GM23248 (cell line): ENCODE data around the gene CRB2. TPM values are rescaled to one million over a fixed set of nuclear protein-coding genes. Genes with fewer than 3 reads are reported as not detected.

Experiments
- DNase-seq: peaks from one replicate; pipeline ENCODE4 v3.0.0-alpha.2; 2015
- H2AFZ ChIP-seq: fragments of 200-600 bp; sonication (generic); 2 replicates; pipeline ENCODE4 v1.6.1; 2016; ENCODE audit warnings: antibody characterized with exemption
- H3F3A ChIP-seq: fragments of 200-600 bp; sonication (generic); 2 replicates; pipeline ENCODE4 v1.6.1; 2016; ENCODE audit warnings: mild to moderate bottlenecking, antibody characterized with exemption, mixed run types; ENCODE audit not compliant: insufficient read depth
- H3K27ac ChIP-seq: fragments of 200-600 bp; sonication (generic); 2 replicates; pipeline ENCODE4 v1.5.1; 2016; ENCODE audit warnings: mild to moderate bottlenecking
- H3K27me3 ChIP-seq: fragments of 200-600 bp; sonication (generic); replicated peaks from 2 replicates; pipeline ENCODE4 v1.6.1; 2016; ENCODE audit warnings: mild to moderate bottlenecking; ENCODE audit not compliant: insufficient read depth
- H3K36me3 ChIP-seq: fragments of 200-600 bp; sonication (generic); 2 replicates; pipeline ENCODE4 v1.6.1; 2016; ENCODE audit warnings: low read depth, mild to moderate bottlenecking
- H3K4me1 ChIP-seq: fragments of 200-600 bp; sonication (generic); 2 replicates; pipeline ENCODE4 v1.6.1; 2016; ENCODE audit warnings: mild to moderate bottlenecking; ENCODE audit not compliant: insufficient read depth
- H3K4me2 ChIP-seq: fragments of 200-600 bp; sonication (generic); one replicate; pipeline ENCODE4 v1.6.1; 2016; ENCODE audit warnings: mild to moderate bottlenecking; ENCODE audit not compliant: unreplicated experiment
- H3K4me3 ChIP-seq: fragments of 200-600 bp; sonication (generic); 2 replicates; pipeline ENCODE4 v1.5.1; 2016; ENCODE audit warnings: mild to moderate bottlenecking
- H3K79me2 ChIP-seq: fragments of 200-600 bp; sonication (generic); 2 replicates; pipeline ENCODE4 v1.6.1; 2016; ENCODE audit warnings: mild to moderate bottlenecking; ENCODE audit not compliant: insufficient read depth
- H3K9ac ChIP-seq: fragments of 200-600 bp; sonication (generic); 2 replicates; pipeline ENCODE4 v1.6.1; 2016; ENCODE audit warnings: mild to moderate bottlenecking
- H3K9me2 ChIP-seq: fragments of 200-600 bp; sonication (generic); 2 replicates; pipeline ENCODE4 v1.6.1; 2016; ENCODE audit warnings: mixed run types, mild to moderate bottlenecking, moderate library complexity; ENCODE audit not compliant: insufficient read depth
- H3K9me3 ChIP-seq: fragments of 200-600 bp; sonication (generic); one replicate; pipeline ENCODE4 v1.6.1; 2017; ENCODE audit warnings: low read depth
- H4K20me1 ChIP-seq: fragments of 200-600 bp; sonication (generic); 2 replicates; pipeline ENCODE4 v1.6.0; 2016; ENCODE audit not compliant: insufficient read depth
- EZH2 ChIP-seq: fragments of 200-600 bp; sonication (generic); IDR thresholded peaks from 2 replicates; pipeline ENCODE4 v1.6.1; 2018; ENCODE audit warnings: antibody characterized with exemption, mild to moderate bottlenecking; ENCODE audit not compliant: insufficient read depth, poor library complexity, severe bottlenecking
- EZH2phosphoT487 ChIP-seq: fragments of 200-600 bp; sonication (generic); IDR thresholded peaks from 2 replicates; pipeline ENCODE4 v1.6.1; 2018; ENCODE audit warnings: antibody characterized with exemption, moderate library complexity, mild to moderate bottlenecking, low read depth; ENCODE audit not compliant: insufficient read depth
- WGBS, 2 experiments: methylation state at CpG; one replicate each; pipeline ENCODE4 v1.1.6; 2015 to 2017; ENCODE audit warnings: low lambda C conversion rate in 2 of 2, low coverage in 1 of 2; ENCODE audit errors: missing lambda C conversion rate in 2 of 2; 5-methylcytosine and 5-hydroxymethylcytosine counted together
- in situ Hi-C: fragments of 300-500 bp; cut with MboI; formaldehyde crosslinking; loops from 2 replicates; pipeline ENCODE4 v1.15.0; 2020
- polyA plus RNA-seq: library from polyadenylated mRNA; unstranded; fragments of >200 nt; fragmentation: Nextera tagmentation; extraction: Ambion mirVana; gene quantifications from 2 replicates; pipeline ENCODE4 v1.2.1, GENCODE V29; 2016
- total RNA-seq: library from RNA; depleted of rRNA; stranded (reverse); fragments of >200 nt; shearing (Covaris generic); gene quantifications from 2 replicates; pipeline ENCODE4 v1.2.3, GENCODE V29; 2014

The CRB2 gene
- total and polyA plus RNA-seq, 2 experiments from 2014 or later: not detected

DNA sequence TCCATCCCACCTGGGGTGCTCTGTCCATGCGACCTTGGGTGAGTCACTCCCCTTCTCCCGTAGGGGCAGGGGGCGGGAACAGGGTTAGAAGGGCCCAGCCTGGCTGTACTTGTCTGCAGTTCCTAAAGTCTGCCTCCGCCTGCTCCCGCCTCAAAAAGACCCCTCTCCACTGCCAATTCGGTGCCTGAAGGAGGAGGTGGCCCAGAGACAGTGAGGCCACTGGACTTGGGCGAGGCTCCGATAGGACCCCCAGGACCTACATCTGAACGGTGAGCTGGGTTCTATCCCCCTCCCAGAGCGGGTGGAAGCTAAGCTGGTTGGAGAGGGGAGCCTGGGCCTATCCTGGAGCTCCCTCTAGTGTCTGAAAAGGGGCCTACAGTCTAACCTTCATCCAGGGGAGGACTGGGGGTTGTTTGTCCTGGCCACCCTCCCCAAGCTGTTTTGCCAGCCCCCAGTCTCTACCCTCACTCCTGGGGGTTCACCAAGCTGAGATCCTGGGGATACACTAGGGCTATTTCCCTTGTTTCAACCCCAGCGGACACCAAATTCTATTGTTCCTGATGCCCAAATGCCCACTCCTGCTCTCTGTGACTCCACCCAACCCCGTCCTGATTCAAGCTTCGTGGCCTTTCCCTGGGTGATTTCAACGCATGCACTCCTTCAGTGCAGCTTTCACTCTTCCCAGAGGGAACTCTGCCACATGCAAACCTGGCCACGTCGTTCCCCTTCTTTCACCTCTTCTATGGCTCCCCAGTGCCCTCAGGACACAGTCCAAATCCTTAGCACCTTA, 6.1 kb upstream of the CRB2 start:
- DNase-seq: peak; percentile 67
- no peak overlapping the region for H3K27ac ChIP-seq
- no peak for TF ChIP-seq EZH2
- WGBS, 2 experiments: 12 to 14% methylated on average over 16 of the region's 16 CpGs
- H4K20me1 ChIP-seq: no peaks in the 10 kb centered on the region
- H3F3A ChIP-seq: no peaks in the 10 kb centered on the region
- H3K4me3 ChIP-seq: no peak overlapping the region
- no peaks in the 10 kb centered on the region for H3K36me3 ChIP-seq
- H3K9me2 ChIP-seq: no peaks in the 10 kb centered on the region
- H3K4me2 ChIP-seq: peak overlapping the region; percentile 6
- no peaks in the 10 kb centered on the region for H3K79me2 ChIP-seq
- H2AFZ ChIP-seq: no peak overlapping the region
- H3K9me3 ChIP-seq: no peaks in the 10 kb centered on the region
- H3K27me3 ChIP-seq: peaks cover 14% of the 10 kb centered on the region
- no peaks in the 10 kb centered on the region for H3K4me1 ChIP-seq
- in situ Hi-C loops: loop anchor here (5.0 kb wide), 1 partner anchor 268 kb away; no protein-coding TSS in a partner anchor
- no peak overlapping the region for H3K9ac ChIP-seq

- Histone ChIP-seq H3K9me2 (no peaks in the 10 kb centered on the region), H3K27me3 (peaks cover 14% of the 10 kb centered on the region), H3K4me1 (no peaks in the 10 kb centered on the region), H3K9me3 (no peaks in the 10 kb centered on the region), H2AFZ (no peak overlapping the region), H4K20me1 (no peaks in the 10 kb centered on the region), H3F3A (no peaks in the 10 kb centered on the region), H3K27ac (no peak overlapping the region), H3K9ac (no peak overlapping the region), H3K4me3 (no peak overlapping the region), H3K36me3 (no peaks in the 10 kb centered on the region), H3K79me2 (no peaks in the 10 kb centered on the region), H3K4me2 (no peak overlapping the region)
- in situ Hi-C loops: no loop called here
- TF ChIP-seq EZH2phosphoT487: no peak
- TF ChIP-seq EZH2: no peak
- WGBS, 2 experiments: 36% methylated on average over 8 of the region's 8 CpGs
- DNase-seq: peak; percentile 32
Measured at GRCh38 chr9:123350590-123351310, 5.2 kb upstream of the CRB2 start.

DNA sequence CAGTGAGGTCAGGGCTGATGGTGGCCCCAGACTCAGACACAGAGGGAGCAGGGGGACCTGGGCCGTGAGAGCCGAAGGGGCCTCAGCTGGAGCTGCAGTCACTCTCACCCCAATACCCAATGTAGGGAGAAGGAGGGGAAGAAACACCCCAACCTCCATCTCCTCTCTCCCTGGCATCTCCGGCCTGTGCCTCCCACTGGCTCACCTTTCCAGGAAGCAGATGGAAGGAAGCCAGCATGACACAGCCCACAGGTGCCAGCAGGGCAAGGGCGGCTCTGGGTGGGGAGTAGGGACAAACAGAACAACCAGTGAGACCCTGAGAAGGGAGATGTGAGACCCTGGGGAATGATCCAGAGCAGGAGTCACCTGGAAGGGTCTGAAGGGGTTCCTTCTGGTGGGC, 3.0 kb upstream of the CRB2 start:
- Histone ChIP-seq H3K36me3 (no peaks in the 10 kb centered on the region), H3K4me3 (no peak overlapping the region), H3K9ac (no peak overlapping the region), H3K4me2 (no peak overlapping the region), H4K20me1 (no peaks in the 10 kb centered on the region), H3K79me2 (no peaks in the 10 kb centered on the region), H2AFZ (no peak overlapping the region), H3K4me1 (no peaks in the 10 kb centered on the region), H3K27ac (no peak overlapping the region), H3K9me3 (no peaks in the 10 kb centered on the region), H3F3A (no peaks in the 10 kb centered on the region), H3K9me2 (no peaks in the 10 kb centered on the region), H3K27me3 (peaks cover 14% of the 10 kb centered on the region)
- TF ChIP-seq EZH2phosphoT487 (no peak), EZH2 (no peak)
- in situ Hi-C loops: no loop called here
- DNase-seq: no peak
- 55 to 69% methylated on average over 2 to 4 of the region's 4 CpGs for WGBS, 2 experiments

- 23 to 24% methylated on average over 18 to 20 of the region's 20 CpGs for WGBS, 2 experiments
- no peak overlapping the region for H3K4me3 ChIP-seq
- peak; percentile 69 for DNase-seq
- no peaks in the 10 kb centered on the region for H3K9me3 ChIP-seq
- H3K4me1 ChIP-seq: no peaks in the 10 kb centered on the region
- H3K79me2 ChIP-seq: no peaks in the 10 kb centered on the region
- H3K36me3 ChIP-seq: no peaks in the 10 kb centered on the region
- H2AFZ ChIP-seq: no peak overlapping the region
- H4K20me1 ChIP-seq: no peaks in the 10 kb centered on the region
- in situ Hi-C loops: no loop called here
- no peak overlapping the region for H3K9ac ChIP-seq
- no peaks in the 10 kb centered on the region for H3K9me2 ChIP-seq
- H3K27me3 ChIP-seq: peaks cover 14% of the 10 kb centered on the region
- no peak for TF ChIP-seq EZH2
- TF ChIP-seq EZH2phosphoT487: no peak
- no peak overlapping the region for H3K4me2 ChIP-seq
- H3K27ac ChIP-seq: no peak overlapping the region
- H3F3A ChIP-seq: no peaks in the 10 kb centered on the region
Measured at GRCh38 chr9:123353984-123354591, 1.9 kb upstream of the CRB2 start.
